ENCODE measurements around the gene EFHC2.

EFHC2 gene

DNA sequence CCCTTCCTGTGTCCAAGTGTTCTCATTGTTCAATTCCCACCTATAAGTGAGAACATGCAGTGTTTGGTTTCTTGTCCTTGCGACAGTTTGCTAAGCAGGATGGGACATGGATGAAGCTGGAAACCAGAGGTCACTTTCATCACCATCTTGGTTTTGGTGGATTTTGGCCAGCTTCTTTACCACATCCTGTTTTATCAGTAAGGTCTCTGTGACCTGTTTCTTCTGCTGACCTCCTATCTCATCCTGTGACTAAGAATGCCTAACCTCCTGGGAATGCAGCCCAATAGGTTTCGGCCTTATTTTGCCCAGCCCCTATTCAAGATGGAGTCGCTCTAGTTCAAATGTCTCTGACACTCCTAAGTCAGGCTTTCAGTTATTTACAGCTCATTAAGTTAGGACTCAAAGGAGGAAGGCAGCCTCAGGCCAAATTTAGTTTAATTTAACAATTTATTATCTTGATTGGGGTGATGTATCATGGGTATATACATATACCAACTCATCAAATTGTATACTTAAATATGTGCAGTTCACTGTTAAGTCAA, 200.3 kb downstream of the EFHC2 start:
- no peak for DNase-seq

DNA sequence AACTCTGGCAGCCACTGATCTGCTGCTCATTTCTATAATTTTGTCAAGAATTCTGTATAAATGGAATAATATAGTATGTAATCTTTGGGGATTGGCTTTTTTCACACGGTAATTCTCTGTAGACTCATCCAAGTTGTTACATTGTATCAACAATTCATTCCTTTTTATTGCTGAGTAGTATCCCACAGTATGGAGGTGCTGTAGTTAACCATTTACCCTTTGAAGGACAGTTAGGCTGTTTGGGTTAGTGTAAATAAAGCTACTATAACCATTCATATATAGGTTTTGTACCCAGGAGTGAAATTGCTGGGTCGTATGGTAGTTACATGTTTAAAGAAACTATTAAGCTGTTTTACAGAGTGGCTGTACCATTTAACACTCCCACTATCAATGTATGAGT, 213.3 kb downstream of the EFHC2 start:
- DNase-seq: no peak

DNA sequence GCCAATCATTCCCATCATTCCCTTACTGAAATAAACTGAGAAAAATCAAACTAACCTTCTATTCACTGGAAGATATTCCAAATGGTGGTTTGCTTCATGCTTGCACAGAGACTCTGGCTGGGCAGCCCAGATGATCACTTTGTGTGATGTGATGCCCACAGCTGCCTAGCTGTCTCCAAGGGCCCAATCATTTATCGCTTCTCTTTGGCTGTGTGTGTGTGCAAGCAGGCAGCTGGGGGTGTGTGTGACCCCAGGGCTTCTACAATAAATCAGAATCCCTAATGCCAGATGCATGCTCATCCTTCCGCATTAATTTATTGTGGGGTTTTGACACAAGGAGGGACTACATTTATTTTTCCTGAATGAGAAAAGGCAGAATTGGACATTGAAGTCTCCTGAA, 230.1 kb downstream of the EFHC2 start:
- no peak for DNase-seq

DNA sequence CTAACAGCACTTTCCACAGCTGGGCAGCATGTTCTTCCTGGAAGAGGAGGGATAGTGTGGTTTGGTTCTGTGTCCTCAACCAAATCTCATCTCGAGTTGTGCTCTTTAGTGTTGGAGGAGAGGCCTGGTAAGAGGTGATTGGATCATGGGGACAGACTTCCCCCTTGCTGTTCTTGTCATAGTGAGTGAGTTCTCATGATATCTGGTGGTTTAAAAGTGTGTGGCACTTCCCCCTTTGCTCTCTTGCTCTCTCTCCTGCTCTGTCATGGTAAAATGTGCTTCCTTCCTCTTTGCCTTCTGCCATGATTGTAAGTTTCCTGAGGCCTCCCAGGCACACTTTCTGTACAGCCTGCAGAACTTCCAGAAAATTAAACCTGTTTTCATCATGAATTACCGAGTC, 236.6 kb downstream of the EFHC2 start:
- no peak for DNase-seq

DNA sequence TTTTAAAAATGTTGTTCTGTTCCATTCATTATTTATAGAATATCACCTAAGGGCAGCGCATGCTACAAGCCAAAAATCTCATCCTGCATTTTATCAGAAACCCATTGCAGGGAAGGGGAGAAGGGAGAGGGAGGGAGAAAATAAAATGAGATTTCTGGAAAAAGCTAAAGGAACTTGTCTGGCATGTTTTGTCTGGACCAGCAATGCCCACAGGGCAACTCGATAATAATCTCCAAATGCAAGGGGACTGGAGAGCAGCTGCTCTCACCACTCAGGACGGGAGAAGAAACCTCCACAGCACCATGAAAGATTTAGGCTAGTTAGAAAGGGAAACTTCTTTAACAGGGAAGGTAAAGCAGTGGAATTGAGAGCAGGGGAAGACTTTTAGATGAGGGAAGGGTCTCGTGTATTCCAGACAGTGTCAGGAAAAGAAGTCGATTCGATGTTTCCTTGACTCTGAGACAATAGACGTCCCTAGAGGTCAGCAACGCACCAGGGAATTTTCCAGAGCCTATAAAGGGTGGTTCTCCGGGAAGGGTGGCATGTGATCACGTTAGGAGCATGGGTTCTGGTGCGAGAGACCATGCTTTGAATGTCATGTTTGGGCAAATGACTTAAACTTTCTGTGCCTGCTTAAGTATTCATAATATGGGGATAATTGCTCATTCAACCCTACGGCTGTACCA, 238.1 kb downstream of the EFHC2 start:
- no peak for DNase-seq

DNA sequence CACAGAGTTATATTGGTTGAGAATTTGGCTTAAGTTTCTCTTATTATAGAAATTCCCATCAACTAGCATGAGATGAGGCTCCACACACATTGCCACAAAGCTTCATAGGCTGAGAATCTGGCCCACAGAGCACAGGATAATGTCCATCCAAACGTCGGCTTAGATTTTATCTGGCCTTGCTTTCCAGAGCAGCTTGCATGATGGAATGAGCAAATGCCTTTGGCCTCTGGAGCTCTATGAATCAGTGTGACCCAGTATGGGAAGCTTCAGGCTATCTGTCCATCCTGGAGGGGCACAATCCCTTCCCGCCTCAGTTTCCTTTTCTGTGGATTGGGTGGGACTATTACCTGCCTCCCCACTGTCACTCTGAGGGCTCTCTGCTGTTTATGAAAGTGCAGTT, 238.8 kb downstream of the EFHC2 start:
- no peak for DNase-seq

DNA sequence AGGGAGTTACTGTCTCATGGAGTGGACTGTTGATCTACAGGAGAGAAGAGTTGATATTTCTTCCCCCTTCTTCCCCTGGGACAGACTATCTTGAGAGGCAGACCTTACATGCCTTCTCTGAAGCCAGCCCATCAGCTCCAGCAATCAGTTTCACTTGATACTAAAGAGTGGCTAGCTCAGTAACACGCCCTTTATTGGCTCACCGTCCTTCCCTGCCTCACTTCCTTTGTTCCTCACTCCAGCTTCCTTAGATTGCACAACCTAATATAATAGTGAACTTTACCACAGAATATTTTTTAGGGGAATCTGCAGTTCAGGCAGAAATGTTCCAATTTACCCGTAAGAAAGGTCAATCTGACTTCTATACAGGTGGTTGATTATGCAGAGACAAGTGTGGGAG, 242.2 kb downstream of the EFHC2 start:
- DNase-seq: no peak

DNA sequence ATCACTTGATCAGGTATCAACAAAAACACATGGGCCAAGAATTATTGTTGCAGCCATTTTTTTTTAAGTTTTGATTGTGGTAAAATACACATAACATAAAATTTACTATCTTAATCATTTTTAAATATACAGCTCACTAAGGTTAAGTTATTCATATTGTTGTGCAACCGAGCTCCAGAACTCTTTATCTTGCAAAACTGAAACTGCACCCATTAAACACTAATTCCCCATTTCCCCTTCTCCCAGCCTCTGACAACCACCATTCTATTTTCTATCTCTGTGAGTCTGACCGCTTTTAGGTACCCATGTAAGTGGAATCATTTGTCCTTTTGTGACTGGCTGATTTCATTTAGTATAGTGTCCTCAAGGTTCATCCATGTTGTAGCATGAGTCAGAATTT, 244.1 kb downstream of the EFHC2 start:
- DNase-seq: no peak
